ENCODE data around the gene NUP210L. TPM values are rescaled to one million over a fixed set of nuclear protein-coding genes. Genes with fewer than 3 reads are reported as not detected.

NUP210L gene
- total RNA-seq, 1 experiment from 2014 or later, result not detected

DNA sequence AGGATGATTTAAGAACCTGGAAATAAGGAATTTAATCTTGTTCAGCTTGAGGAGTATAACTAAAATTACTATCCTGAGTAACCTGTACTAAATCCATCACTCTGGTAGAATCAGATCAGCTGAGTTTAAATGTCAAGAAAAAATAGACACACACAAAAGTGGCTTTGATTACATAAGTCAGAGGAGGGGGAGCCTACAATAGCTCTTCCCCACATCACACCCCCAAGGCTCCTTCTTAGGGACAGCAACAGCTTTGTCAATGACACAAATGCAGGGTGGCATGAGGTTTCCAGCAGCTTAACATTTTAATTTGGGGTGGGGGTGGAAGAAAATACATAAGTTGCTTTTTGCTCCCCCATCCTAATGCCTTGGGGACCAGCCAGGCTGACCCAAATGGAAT is 12.6 kb upstream of the NUP210L start:
- Histone ChIP-seq H3K36me3 (ENCODE audit: low read depth) (peaks cover 81% of the 10 kb centered on the region), H3K9me2 (ENCODE audit: insufficient read depth) (no peaks in the 10 kb centered on the region), H3K9me3 (ENCODE audit: insufficient read depth, low read depth) (no peaks in the 10 kb centered on the region), H3K4me3 (no peak overlapping the region), H2AFZ (no peak overlapping the region), H3K4me2 (no peak overlapping the region), H3K4me1 (replicated peaks; ENCODE audit: insufficient read depth) (no peaks in the 10 kb centered on the region), H3K79me2 (ENCODE audit: low read depth) (no peaks in the 10 kb centered on the region; the same call in none of the 2 replicates), H4K20me1 (ENCODE audit: insufficient read depth) (peaks cover 11% of the 10 kb centered on the region), H3K27ac (no peak overlapping the region), H3F3A (ENCODE audit: insufficient read depth, low read depth) (peaks cover 22% of the 10 kb centered on the region; the same call in 1 of the 2 replicates), H3K27me3 (ENCODE audit: insufficient read depth, low read depth) (no peaks in the 10 kb centered on the region)
- no TSS peak for BruUV-seq (replicated peaks)
- ChIA-PET CTCF (no interaction called here), POLR2A (ENCODE audit: unreplicated experiment) (interaction anchor here (0.6 kb wide), 1 partner anchor 204 kb away, joined by 15 read pairs; the partner anchor contains the start of gene SLC39A1)
- no peak for DNase-seq
- TF ChIP-seq CTCF (conservative IDR thresholded peaks at IDR 0.05) (no peak), EZH2 (IDR thresholded peaks at IDR 0.05; ENCODE audit: low read depth) (no peak)
- intact Hi-C loops (cut with micrococcal nuclease; ENCODE audit: unreplicated experiment), result no loop called here

DNA sequence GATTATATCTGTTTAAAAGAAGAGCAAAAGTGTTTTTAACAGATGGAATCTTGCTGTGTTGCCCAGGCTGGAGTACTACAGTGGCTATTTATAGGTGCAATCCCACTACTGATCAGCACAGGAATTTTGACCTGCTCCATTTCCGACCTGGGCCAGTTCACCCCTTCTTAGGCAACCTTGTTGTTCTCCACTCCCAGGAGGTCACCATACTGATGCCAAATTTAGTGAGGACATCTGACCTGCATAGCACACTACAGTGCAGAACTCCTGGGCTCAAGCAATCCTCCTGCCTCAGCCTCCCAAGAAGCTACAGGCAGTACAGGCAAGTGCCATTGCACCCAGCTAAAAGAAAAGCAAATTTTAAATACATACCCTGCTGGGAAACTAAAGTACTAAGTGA is 11.3 kb upstream of the NUP210L start:
- Histone ChIP-seq H3K4me2 (no peak overlapping the region), H3K4me3 (no peak overlapping the region), H3K4me1 (replicated peaks; ENCODE audit: insufficient read depth) (no peaks in the 10 kb centered on the region), H3K79me2 (ENCODE audit: low read depth) (no peaks in the 10 kb centered on the region; the same call in 1 of the 2 replicates), H4K20me1 (ENCODE audit: insufficient read depth) (peaks cover 6% of the 10 kb centered on the region), H3K9me2 (ENCODE audit: insufficient read depth) (no peaks in the 10 kb centered on the region), H3K27ac (no peak overlapping the region), H2AFZ (no peak overlapping the region), H3F3A (ENCODE audit: insufficient read depth, low read depth) (peaks cover 22% of the 10 kb centered on the region; the same call in 1 of the 2 replicates), H3K9me3 (ENCODE audit: insufficient read depth, low read depth) (no peaks in the 10 kb centered on the region), H3K36me3 (ENCODE audit: low read depth) (peaks cover 71% of the 10 kb centered on the region), H3K27me3 (ENCODE audit: insufficient read depth, low read depth) (no peaks in the 10 kb centered on the region)
- TF ChIP-seq EZH2 (IDR thresholded peaks at IDR 0.05; ENCODE audit: low read depth) (no peak), CTCF (conservative IDR thresholded peaks at IDR 0.05) (no peak)
- no TSS peak for BruUV-seq (replicated peaks)
- ChIA-PET POLR2A (ENCODE audit: unreplicated experiment) (interaction anchor here (0.6 kb wide), 1 partner anchor 85 kb away, joined by 5 read pairs; no protein-coding TSS in a partner anchor), CTCF (no interaction called here)
- DNase-seq, result no peak
- intact Hi-C loops (cut with micrococcal nuclease; ENCODE audit: unreplicated experiment), result no loop called here

DNA sequence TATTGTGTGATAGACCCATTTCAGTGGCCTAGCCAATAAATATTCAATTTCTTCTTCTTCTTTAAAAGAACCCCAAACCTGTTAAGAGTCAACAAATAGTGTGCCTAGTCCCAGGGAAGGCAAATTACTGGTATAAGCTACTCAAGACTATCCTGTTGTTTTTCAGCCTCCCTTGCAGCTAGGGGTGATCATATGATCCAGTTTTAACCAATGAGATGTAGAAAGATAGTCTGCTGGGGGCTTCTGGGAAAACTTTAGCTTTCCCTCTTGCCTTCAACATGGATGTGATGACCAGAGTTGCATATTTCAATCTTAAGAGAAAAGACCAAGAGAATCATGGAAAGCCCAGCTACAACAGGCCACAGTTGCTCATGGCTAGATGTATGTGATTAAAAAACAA is 4.7 kb upstream of the NUP210L start:
- H3K4me1 ChIP-seq (replicated peaks; ENCODE audit: insufficient read depth), result no peaks in the 10 kb centered on the region
- CTCF ChIA-PET, result no interaction called here

More for the DNA sequence above, 4.7 kb upstream of the NUP210L start:
- Histone ChIP-seq H3K9me3 (ENCODE audit: insufficient read depth, low read depth) (no peaks in the 10 kb centered on the region), H3K27ac (no peak overlapping the region), H3K27me3 (ENCODE audit: insufficient read depth, low read depth) (no peaks in the 10 kb centered on the region), H3K36me3 (ENCODE audit: low read depth) (peaks cover 42% of the 10 kb centered on the region; the same call in 1 of the 2 replicates), H3K79me2 (ENCODE audit: low read depth) (no peaks in the 10 kb centered on the region), H4K20me1 (ENCODE audit: insufficient read depth) (no peaks in the 10 kb centered on the region; the same call in none of the 2 replicates), H3K4me3 (no peak overlapping the region), H2AFZ (no peak overlapping the region), H3F3A (ENCODE audit: insufficient read depth, low read depth) (peaks cover 14% of the 10 kb centered on the region), H3K9me2 (ENCODE audit: insufficient read depth) (no peaks in the 10 kb centered on the region), H3K4me2 (no peak overlapping the region)
- BruUV-seq (replicated peaks), result no TSS peak
- DNase-seq, result no peak
- POLR2A ChIA-PET (ENCODE audit: unreplicated experiment), result no interaction called here
- intact Hi-C loops (cut with micrococcal nuclease; ENCODE audit: unreplicated experiment), result no loop called here
- TF ChIP-seq EZH2 (IDR thresholded peaks at IDR 0.05; ENCODE audit: low read depth) (no peak), CTCF (conservative IDR thresholded peaks at IDR 0.05) (no peak)
